ENCODE results near the gene NOXA1.

NOXA1 gene

GRCh38 chr9:137387891-137388560 is 35.2 kb upstream of the NOXA1 start:
- DNase-seq (ENCODE audit: low read depth), result no peak
- TF ChIP-seq POLR2A (IDR thresholded peaks at IDR 0.05; ENCODE audit: extremely low read depth, insufficient read length), result no peak
- no peak for TF ChIP-seq MYC (IDR thresholded peaks at IDR 0.05; ENCODE audit: low read depth, low read length)
- TF ChIP-seq CTCF (IDR thresholded peaks at IDR 0.05; ENCODE audit: low read depth, low read length), result no peak
- TF ChIP-seq MAX (IDR thresholded peaks at IDR 0.05; ENCODE audit: low read depth, low read length), result no peak
- H3K4me3 ChIP-seq (ENCODE audit: low read depth, low read length), result no peak overlapping the region

- no peak for DNase-seq (ENCODE audit: low read depth)
- no peak for TF ChIP-seq MYC (IDR thresholded peaks at IDR 0.05; ENCODE audit: low read depth, low read length)
- no peak for TF ChIP-seq CTCF (IDR thresholded peaks at IDR 0.05; ENCODE audit: low read depth, low read length)
- TF ChIP-seq MAX (IDR thresholded peaks at IDR 0.05; ENCODE audit: low read depth, low read length), result no peak
- no peak for TF ChIP-seq POLR2A (IDR thresholded peaks at IDR 0.05; ENCODE audit: extremely low read depth, insufficient read length)
- H3K4me3 ChIP-seq (ENCODE audit: low read depth, low read length), result no peak overlapping the region
Observed at GRCh38 chr9:137388589-137389427, 34.4 kb upstream of the NOXA1 start.

GRCh38 chr9:137389428-137389746 is 33.8 kb upstream of the NOXA1 start:
- DNase-seq (ENCODE audit: low read depth), result no peak
- TF ChIP-seq MAX (IDR thresholded peaks at IDR 0.05; ENCODE audit: low read depth, low read length), result no peak
- TF ChIP-seq MYC (IDR thresholded peaks at IDR 0.05; ENCODE audit: low read depth, low read length), result no peak
- TF ChIP-seq POLR2A (IDR thresholded peaks at IDR 0.05; ENCODE audit: extremely low read depth, insufficient read length), result no peak
- TF ChIP-seq CTCF (IDR thresholded peaks at IDR 0.05; ENCODE audit: low read depth, low read length), result no peak
- H3K4me3 ChIP-seq (ENCODE audit: low read depth, low read length), result no peak overlapping the region

- H3K4me3 ChIP-seq (ENCODE audit: low read depth, low read length), result no peak overlapping the region
- peak; percentile 19 for DNase-seq (ENCODE audit: low read depth)
- TF ChIP-seq POLR2A (IDR thresholded peaks at IDR 0.05; ENCODE audit: extremely low read depth, insufficient read length), result no peak
- 0 out of 2 replicates have a peak, but pooled peaks have one; percentile 16 for TF ChIP-seq MYC (IDR thresholded peaks at IDR 0.05; ENCODE audit: low read depth, low read length)
- no peak for TF ChIP-seq CTCF (IDR thresholded peaks at IDR 0.05; ENCODE audit: low read depth, low read length)
- TF ChIP-seq MAX (IDR thresholded peaks at IDR 0.05; ENCODE audit: low read depth, low read length), result peak; percentile 29; the same call in 1 of the 2 replicates
Observed at GRCh38 chr9:137390553-137391410, 32.4 kb upstream of the NOXA1 start.

GRCh38 chr9:137391411-137391754 is 31.8 kb upstream of the NOXA1 start:
- TF ChIP-seq MYC (IDR thresholded peaks at IDR 0.05; ENCODE audit: low read depth, low read length) (no peak), MAX (IDR thresholded peaks at IDR 0.05; ENCODE audit: low read depth, low read length) (no peak), CTCF (IDR thresholded peaks at IDR 0.05; ENCODE audit: low read depth, low read length) (no peak), POLR2A (IDR thresholded peaks at IDR 0.05; ENCODE audit: extremely low read depth, insufficient read length) (no peak)
- no peak for DNase-seq (ENCODE audit: low read depth)
- H3K4me3 ChIP-seq (ENCODE audit: low read depth, low read length), result no peak overlapping the region
